Inferior parietal cortex (tissue), 1 donor: ENCODE data around the gene SGSM1.
"Not testable (repeated sequence)": the region's sequence is repeated elsewhere in the genome, so short reads cannot be mapped to it uniquely, and the experiment has no call there.

Experiments
- DNase-seq: peaks from one replicate; pipeline ENCODE4 v3.0.0-alpha.2; 2016; ENCODE audit errors: extremely low spot score

SGSM1 gene

GRCh38 chr22:24837517-24837916 is 31.5 kb downstream of the SGSM1 start:
- not testable (repeated sequence) for DNase-seq

GRCh38 chr22:24841261-24841660 is 35.2 kb downstream of the SGSM1 start:
- DNase-seq = no peak

GRCh38 chr22:24843048-24843447 is 37.0 kb downstream of the SGSM1 start:
- DNase-seq = no peak

GRCh38 chr22:24845041-24845898 is 39.3 kb downstream of the SGSM1 start:
- DNase-seq = no peak

- DNase-seq = no peak
Measured at GRCh38 chr22:24847490-24847889, 41.5 kb downstream of the SGSM1 start.

- DNase-seq = no peak
Measured at GRCh38 chr22:24848559-24849168, 42.7 kb downstream of the SGSM1 start.

DNA sequence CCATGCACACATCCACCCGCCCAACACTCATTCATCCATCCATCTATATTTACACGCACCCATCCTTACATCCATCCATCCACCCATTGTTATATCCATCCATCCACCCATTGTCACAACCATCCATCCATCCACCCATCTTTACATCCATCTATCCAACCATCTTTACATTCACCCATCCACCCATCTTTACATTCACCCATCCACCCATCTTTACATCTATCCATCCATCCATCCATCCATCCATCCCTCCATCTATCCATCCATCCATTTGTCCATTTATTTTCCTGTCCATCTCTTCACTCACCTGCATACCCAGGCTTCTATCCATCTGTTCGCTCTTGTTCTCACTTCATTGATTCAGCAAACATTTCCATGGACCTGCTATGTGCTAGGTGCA is 49.8 kb downstream of the SGSM1 start:
- no peak for DNase-seq

- DNase-seq = no peak
Measured at GRCh38 chr22:24857576-24857975, 51.6 kb downstream of the SGSM1 start.

DNA sequence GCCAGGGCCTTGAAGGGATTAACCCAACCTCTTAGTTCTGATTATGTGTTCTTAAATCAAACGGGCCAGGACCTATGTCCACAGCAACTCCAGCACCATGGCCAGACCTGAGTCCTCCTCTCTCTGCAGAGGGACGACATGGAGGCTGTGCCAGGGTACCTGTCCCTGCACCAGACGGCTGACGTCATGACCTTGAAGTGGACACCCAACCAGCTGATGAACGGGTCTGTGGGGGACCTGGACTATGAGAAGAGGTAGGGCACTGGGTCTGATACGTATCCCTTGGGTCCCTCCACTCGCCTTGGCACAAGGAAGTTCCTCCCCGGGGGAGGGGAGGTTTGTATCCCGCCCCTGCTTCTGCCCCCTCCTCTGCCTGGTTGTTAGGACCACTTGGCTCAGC is 53.6 kb downstream of the SGSM1 start:
- DNase-seq = no peak

GRCh38 chr22:24865508-24865907 is 59.5 kb downstream of the SGSM1 start:
- no peak for DNase-seq

- no peak for DNase-seq
Measured at GRCh38 chr22:24867323-24868022, 61.5 kb downstream of the SGSM1 start.

GRCh38 chr22:24868979-24869378 is 63.0 kb downstream of the SGSM1 start:
- no peak for DNase-seq

DNA sequence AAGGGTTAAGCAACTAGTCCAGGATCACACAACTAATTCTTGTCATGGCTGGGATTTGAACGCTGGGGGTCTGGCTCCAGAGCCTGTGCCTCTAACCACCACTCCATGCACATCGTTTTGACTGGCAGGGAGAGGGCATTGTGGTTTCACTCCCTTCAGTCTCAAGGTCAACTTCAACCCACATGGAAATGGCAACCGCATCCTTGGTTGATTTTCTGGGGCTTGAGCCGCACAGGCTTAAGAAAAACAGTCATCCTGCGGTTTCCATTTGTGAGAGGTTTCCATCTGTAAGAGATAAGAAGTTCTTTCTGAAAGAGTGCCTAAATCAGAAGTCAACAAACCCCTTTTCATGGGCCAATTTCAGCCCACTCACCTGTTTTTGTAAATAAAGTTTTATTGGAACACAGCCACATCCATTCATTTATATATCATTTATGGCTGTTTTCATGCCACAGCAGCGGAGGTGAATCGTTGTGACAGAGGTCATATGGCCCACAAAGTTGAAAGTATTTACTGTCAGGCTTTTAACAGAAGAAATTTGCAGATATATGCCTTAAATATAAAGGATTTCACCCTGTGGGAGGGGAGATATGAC is 65.7 kb downstream of the SGSM1 start:
- no peak for DNase-seq

GRCh38 chr22:24873226-24873625 is 67.2 kb downstream of the SGSM1 start:
- no peak for DNase-seq

GRCh38 chr22:24875862-24876506 is 70.0 kb downstream of the SGSM1 start:
- DNase-seq = no peak

GRCh38 chr22:24876700-24877099 is 70.7 kb downstream of the SGSM1 start:
- no peak for DNase-seq

- no peak for DNase-seq
Measured at GRCh38 chr22:24878969-24879368, 73.0 kb downstream of the SGSM1 start.

GRCh38 chr22:24883432-24883831 is 77.4 kb downstream of the SGSM1 start:
- DNase-seq = no peak

GRCh38 chr22:24887260-24887659 is 81.2 kb downstream of the SGSM1 start:
- no peak for DNase-seq

DNA sequence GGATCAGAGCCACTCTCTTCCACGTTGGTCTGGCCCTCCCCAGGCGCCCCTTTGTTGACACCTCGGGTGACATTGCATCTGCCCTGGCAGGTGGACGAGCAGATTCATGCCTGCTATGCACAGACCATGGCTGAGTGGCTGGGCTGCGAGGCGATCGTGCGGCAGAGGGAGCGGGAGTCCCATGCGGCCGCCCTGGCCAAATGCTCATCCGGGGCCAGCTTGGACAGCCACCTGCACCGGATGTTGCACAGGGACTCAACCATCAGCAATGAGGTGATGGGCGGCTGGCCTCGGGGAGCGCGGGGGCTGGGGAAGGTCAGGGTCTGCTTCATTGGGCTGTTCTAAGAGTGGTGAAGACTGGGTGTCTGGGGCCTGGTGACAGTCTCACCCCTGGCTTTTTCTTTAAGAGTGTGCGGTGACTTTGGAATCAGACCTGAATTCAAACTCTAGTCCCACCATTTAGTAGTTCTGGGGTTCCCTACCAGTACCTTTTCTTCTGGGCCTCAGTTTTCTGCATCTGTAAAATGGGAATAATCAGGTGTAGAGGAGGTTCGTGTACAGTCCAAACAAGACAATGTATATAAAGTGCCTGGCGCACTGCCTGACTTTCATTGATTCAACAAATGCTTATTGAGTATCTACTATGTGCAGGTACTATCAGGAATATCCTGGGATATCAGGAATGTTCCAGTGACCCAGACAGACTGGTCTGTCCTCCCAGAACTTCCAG is 87.5 kb downstream of the SGSM1 start:
- DNase-seq = no peak
